Smooth muscle cell (in vitro differentiated cells): Measurements from ENCODE around the gene AKR1C2. TPM values are rescaled to one million over a fixed set of nuclear protein-coding genes. Genes with fewer than 3 reads are reported as not detected.
"Not testable (repeated sequence)": the region's sequence is repeated elsewhere in the genome, so short reads cannot be mapped to it uniquely, and the experiment has no call there.

ENCODE experiments used
- DNase-seq: peaks from one replicate; lab custom pipeline; 2025; ENCODE audit not compliant: unreplicated experiment; lab: John Stamatoyannopoulos, UW
- H2AFZ ChIP-seq: fragments of 200-600 bp; sonication (generic); 2 replicates; pipeline ENCODE4 v1.6.0; 2016; ENCODE audit warnings: antibody characterized with exemption, low read depth, mild to moderate bottlenecking
- H3F3A ChIP-seq: fragments of 200-600 bp; sonication (generic); 2 replicates; pipeline ENCODE4 v1.6.0; 2017; ENCODE audit warnings: antibody characterized with exemption, low read depth
- H3K27ac ChIP-seq: fragments of 200-600 bp; sonication (generic); 2 replicates; pipeline ENCODE4 v1.5.1; 2016; ENCODE audit warnings: low read depth, mild to moderate bottlenecking
- H3K27me3 ChIP-seq: fragments of 200-600 bp; sonication (generic); 2 replicates; pipeline ENCODE4 v1.6.1; 2016; ENCODE audit warnings: low read depth, mild to moderate bottlenecking
- H3K36me3 ChIP-seq: fragments of 200-600 bp; sonication (generic); 2 replicates; pipeline ENCODE4 v1.5.1; 2016; ENCODE audit warnings: low read depth
- H3K4me1 ChIP-seq: fragments of 200-600 bp; sonication (generic); 2 replicates; pipeline ENCODE4 v1.5.1; 2016; ENCODE audit warnings: low read depth
- H3K4me2 ChIP-seq: fragments of 200-600 bp; sonication (generic); 2 replicates; pipeline ENCODE4 v1.6.0; 2016; ENCODE audit warnings: mild to moderate bottlenecking
- H3K4me3 ChIP-seq: fragments of 200-600 bp; sonication (generic); 2 replicates; pipeline ENCODE4 v1.5.1; 2016; ENCODE audit warnings: mild to moderate bottlenecking
- H3K79me2 ChIP-seq: fragments of 200-600 bp; sonication (generic); 2 replicates; pipeline ENCODE4 v1.6.0; 2016; ENCODE audit warnings: low read depth, mild to moderate bottlenecking
- H3K9ac ChIP-seq: fragments of 200-600 bp; sonication (generic); 2 replicates; pipeline ENCODE4 v1.6.0; 2016; ENCODE audit warnings: low read depth
- H3K9me3 ChIP-seq: fragments of 200-600 bp; sonication (generic); replicated peaks from 2 replicates; pipeline ENCODE4 v1.5.1; 2016; ENCODE audit warnings: low read depth
- H4K20me1 ChIP-seq: fragments of 200-600 bp; sonication (generic); 2 replicates; pipeline ENCODE4 v1.6.0; 2016; ENCODE audit warnings: low read depth
- WGBS: methylation state at CpG from one replicate; pipeline ENCODE4 v1.1.7; 2016; ENCODE audit warnings: low lambda C conversion rate; 5-methylcytosine and 5-hydroxymethylcytosine counted together
- polyA plus RNA-seq: library from polyadenylated mRNA; unstranded; fragments of >200 nt; fragmentation: Nextera tagmentation; extraction: Ambion mirVana; gene quantifications from 2 replicates; pipeline ENCODE4 v1.2.1, GENCODE V29; 2016
- total RNA-seq: library from RNA; depleted of rRNA; stranded (reverse); fragments of >200 nt; gene quantifications from 2 replicates; pipeline ENCODE4 v1.2.3, GENCODE V29; 2014
- TF ChIP-seq, protein P1 (sequence below): fragments of 200-600 bp; sonication (generic); IDR thresholded peaks from 2 replicates; pipeline ENCODE4 v1.5.1; 2017; ENCODE audit warnings: borderline replicate concordance, mild to moderate bottlenecking, antibody characterized with exemption; ENCODE audit not compliant: insufficient read depth, poor library complexity, severe bottlenecking

Gene AKR1C2
- total RNA-seq (6.6 and 8.5 TPM in 2 replicates), polyA plus RNA-seq (9.0 and 19.6 TPM in 2 replicates)

- Histone ChIP-seq H3K4me3 (peak within 1 kb of the TSS; percentile 13), H3K4me2 (peak within 1 kb of the TSS; percentile 26)
- H4K20me1 ChIP-seq, H3K79me2 ChIP-seq, H2AFZ ChIP-seq, H3K27me3 ChIP-seq, H3F3A ChIP-seq, H3K4me1 ChIP-seq, DNase-seq, H3K9ac ChIP-seq, H3K9me3 ChIP-seq, H3K36me3 ChIP-seq, H3K27ac ChIP-seq: not testable (repeated sequence)
- 71% methylated on average over 9 of the region's 10 CpGs for WGBS
Observed at GRCh38 chr10:5003127-5004029, at the start of gene AKR1C2. AKR1C2 (minus strand) TSS chr10:5003857; CDS start chr10:5003835, 22 bp downstream.

DNA sequence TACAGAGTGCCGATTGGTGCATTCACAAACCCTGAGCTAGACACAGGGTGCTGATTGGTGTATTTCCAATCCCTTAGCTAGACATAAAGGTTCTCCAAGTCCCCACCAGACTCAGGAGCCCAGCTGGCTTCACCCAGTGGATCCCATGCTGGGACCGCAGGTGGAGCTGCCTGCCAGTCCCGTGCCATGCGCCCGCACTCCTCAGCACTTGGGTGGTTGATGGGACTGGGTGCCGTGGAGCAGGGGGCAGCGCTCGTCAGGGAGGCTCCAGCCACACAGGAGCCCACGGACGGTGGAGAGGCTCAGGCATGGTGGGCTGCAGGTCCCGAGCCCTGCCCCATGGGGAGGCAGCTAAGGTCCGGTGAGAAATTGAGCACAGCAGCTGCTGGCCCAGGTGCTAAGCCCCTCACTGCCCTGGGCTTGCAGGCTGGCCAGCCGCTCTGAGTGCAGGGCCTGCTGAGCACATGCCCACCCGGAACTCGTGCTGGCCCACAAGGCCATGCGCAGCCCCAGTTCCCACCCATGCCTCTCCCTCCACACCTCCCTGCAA is 49.4 kb upstream of the AKR1C2 start:
- H3K4me2 ChIP-seq, H3K79me2 ChIP-seq, H3K4me3 ChIP-seq, H4K20me1 ChIP-seq, H3K4me1 ChIP-seq, H3K36me3 ChIP-seq, H3K9ac ChIP-seq, H3K27me3 ChIP-seq, H3K27ac ChIP-seq, DNase-seq, H2AFZ ChIP-seq, H3K9me3 ChIP-seq, H3F3A ChIP-seq: not testable (repeated sequence)
- 97% methylated on average over 16 of the region's 16 CpGs for WGBS

GRCh38 chr10:5047912-5048628 is 44.4 kb upstream of the AKR1C2 start:
- WGBS, result 95% methylated on average over 1 of the region's 1 CpG
- Histone ChIP-seq H4K20me1 (no peaks in the 10 kb centered on the region), H3K27me3 (no peaks in the 10 kb centered on the region), H3K4me3 (no peak overlapping the region), H3K9me3 (no peaks in the 10 kb centered on the region), H3K4me2 (peak overlapping the region; percentile 35), H3K79me2 (no peaks in the 10 kb centered on the region), H3F3A (no peaks in the 10 kb centered on the region), H3K9ac (no peak overlapping the region), H2AFZ (no peak overlapping the region), H3K4me1 (no peaks in the 10 kb centered on the region), H3K36me3 (no peaks in the 10 kb centered on the region), H3K27ac (no peak overlapping the region)
- DNase-seq, result no peak
- TF ChIP-seq, protein P1, sequence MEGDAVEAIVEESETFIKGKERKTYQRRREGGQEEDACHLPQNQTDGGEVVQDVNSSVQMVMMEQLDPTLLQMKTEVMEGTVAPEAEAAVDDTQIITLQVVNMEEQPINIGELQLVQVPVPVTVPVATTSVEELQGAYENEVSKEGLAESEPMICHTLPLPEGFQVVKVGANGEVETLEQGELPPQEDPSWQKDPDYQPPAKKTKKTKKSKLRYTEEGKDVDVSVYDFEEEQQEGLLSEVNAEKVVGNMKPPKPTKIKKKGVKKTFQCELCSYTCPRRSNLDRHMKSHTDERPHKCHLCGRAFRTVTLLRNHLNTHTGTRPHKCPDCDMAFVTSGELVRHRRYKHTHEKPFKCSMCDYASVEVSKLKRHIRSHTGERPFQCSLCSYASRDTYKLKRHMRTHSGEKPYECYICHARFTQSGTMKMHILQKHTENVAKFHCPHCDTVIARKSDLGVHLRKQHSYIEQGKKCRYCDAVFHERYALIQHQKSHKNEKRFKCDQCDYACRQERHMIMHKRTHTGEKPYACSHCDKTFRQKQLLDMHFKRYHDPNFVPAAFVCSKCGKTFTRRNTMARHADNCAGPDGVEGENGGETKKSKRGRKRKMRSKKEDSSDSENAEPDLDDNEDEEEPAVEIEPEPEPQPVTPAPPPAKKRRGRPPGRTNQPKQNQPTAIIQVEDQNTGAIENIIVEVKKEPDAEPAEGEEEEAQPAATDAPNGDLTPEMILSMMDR, result no peak

DNA sequence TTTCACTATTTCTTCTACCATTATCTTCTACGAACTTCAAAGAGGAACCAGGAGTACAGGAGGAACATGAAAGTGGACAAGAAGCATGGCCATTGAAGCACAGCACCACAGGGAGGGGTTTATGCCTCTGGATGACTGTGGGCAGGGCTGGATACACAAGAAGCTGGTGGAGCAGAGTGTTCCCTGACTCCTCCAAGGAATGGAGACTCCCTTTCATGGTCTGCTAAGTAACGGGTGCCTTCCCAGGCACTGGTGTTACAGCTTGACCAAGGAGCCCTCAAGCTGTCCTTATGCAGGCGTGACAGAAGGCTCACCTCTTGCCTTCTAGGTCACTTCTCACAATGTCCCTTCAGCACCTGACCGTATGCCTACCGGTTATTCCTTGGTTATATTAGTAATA is 43.4 kb upstream of the AKR1C2 start:
- not testable (repeated sequence) for H2AFZ ChIP-seq, H4K20me1 ChIP-seq, DNase-seq, H3K36me3 ChIP-seq, H3K4me1 ChIP-seq, H3K4me3 ChIP-seq, H3F3A ChIP-seq, H3K27ac ChIP-seq, H3K4me2 ChIP-seq, H3K79me2 ChIP-seq, H3K27me3 ChIP-seq, H3K9ac ChIP-seq, H3K9me3 ChIP-seq
- 94% methylated on average over 5 of the region's 5 CpGs for WGBS

DNA sequence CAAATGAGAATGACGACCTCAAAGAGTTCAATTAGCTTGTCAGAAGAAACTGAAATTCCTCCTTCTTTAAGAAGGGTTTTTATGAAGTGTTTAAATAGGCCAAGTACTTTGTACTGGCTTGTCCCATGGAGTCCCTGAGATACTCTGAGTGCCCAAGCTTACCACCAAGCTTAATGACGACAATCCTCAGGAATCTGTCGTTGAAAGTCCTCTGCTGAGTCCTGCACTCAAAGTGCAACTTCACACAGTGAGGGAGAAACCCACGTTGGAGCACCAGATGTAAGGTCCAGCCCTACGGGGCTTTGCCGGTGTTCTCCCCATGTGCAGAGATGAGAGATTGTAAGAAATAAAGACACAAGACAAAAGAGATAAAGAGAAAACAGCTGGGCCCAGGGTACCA is 42.8 kb upstream of the AKR1C2 start:
- no peaks in the 10 kb centered on the region for H4K20me1 ChIP-seq
- 70% methylated on average over 6 of the region's 6 CpGs for WGBS
- no peak overlapping the region for H3K4me3 ChIP-seq
- peaks cover 7% of the 10 kb centered on the region for H3F3A ChIP-seq
- H2AFZ ChIP-seq, result no peak overlapping the region
- no peaks in the 10 kb centered on the region for H3K4me1 ChIP-seq
- no peak overlapping the region for H3K9ac ChIP-seq
- no peaks in the 10 kb centered on the region for H3K27me3 ChIP-seq
- H3K79me2 ChIP-seq, result no peaks in the 10 kb centered on the region
- no peaks in the 10 kb centered on the region for H3K9me3 ChIP-seq
- DNase-seq, result no peak
- TF ChIP-seq, protein P1, result no peak
- H3K27ac ChIP-seq, result no peak overlapping the region
- no peaks in the 10 kb centered on the region for H3K36me3 ChIP-seq
- no peak overlapping the region for H3K4me2 ChIP-seq
